A673 (cell line): ENCODE measurements around the gene TMEM178B. TPM values are rescaled to one million over a fixed set of nuclear protein-coding genes. Genes with fewer than 3 reads are reported as not detected.

Experiments
- BruUV-seq: library from RNA; stranded (reverse); fragments of 400-500 nt; replicated peaks from 2 replicates; lab custom pipeline; 2021; lab: Mats Ljungman, UMichigan
- CTCF ChIA-PET: fragments of 300-600 bp; sonication (Branson Sonifier 250); formaldehyde crosslinking; loops from one replicate; lab custom pipeline; 2022; ENCODE audit warnings: antibody characterized with exemption; lab: Charles Lee
- POLR2A ChIA-PET: fragments of 300-600 bp; sonication (Branson Sonifier 250); formaldehyde crosslinking; loops from one replicate; lab custom pipeline; 2022; ENCODE audit warnings: antibody characterized with exemption; ENCODE audit not compliant: low non-redundant PET; lab: Charles Lee
- DNase-seq: peaks from one replicate; pipeline ENCODE4 v3.0.0-alpha.2; 2015; ENCODE audit warnings: low spot score
- H3K27ac ChIP-seq: fragments of 200-600 bp; sonication (generic); 2 replicates; pipeline ENCODE4 v1.5.1; 2016; ENCODE audit warnings: mixed run types, low read depth, mild to moderate bottlenecking, mixed read lengths, antibody characterized with exemption, low read length; ENCODE audit not compliant: poor library complexity, severe bottlenecking
- H3K27me3 ChIP-seq: fragments of 200-600 bp; sonication (generic); replicated peaks from 2 replicates; pipeline ENCODE4 v1.6.1; 2017; ENCODE audit warnings: mixed run types, low read depth, mild to moderate bottlenecking, mixed read lengths, antibody characterized with exemption, low read length; ENCODE audit not compliant: insufficient read depth, poor library complexity
- H3K36me3 ChIP-seq: fragments of 200-600 bp; sonication (generic); 2 replicates; pipeline ENCODE4 v1.6.1; 2016; ENCODE audit warnings: mixed run types, mild to moderate bottlenecking, mixed read lengths, antibody characterized with exemption, low read length; ENCODE audit not compliant: insufficient read depth, poor library complexity, severe bottlenecking
- H3K4me1 ChIP-seq: fragments of 200-600 bp; sonication (generic); 2 replicates; pipeline ENCODE4 v1.6.1; 2017; ENCODE audit warnings: mixed run types, mild to moderate bottlenecking, mixed read lengths, antibody characterized with exemption, low read length; ENCODE audit not compliant: insufficient read depth, poor library complexity, severe bottlenecking
- H3K4me3 ChIP-seq: fragments of 200-600 bp; sonication (generic); 2 replicates; pipeline ENCODE4 v1.5.1; 2016; ENCODE audit warnings: low read depth, mixed run types, mild to moderate bottlenecking, mixed read lengths, low read length; ENCODE audit not compliant: poor library complexity, severe bottlenecking
- H3K9me3 ChIP-seq: fragments of 200-600 bp; sonication (generic); 2 replicates; pipeline ENCODE4 v1.6.1; 2016; ENCODE audit warnings: mixed run types, low read depth, mild to moderate bottlenecking, mixed read lengths, antibody characterized with exemption, low read length; ENCODE audit not compliant: poor library complexity, severe bottlenecking
- CTCF ChIP-seq: fragments of 300-800, 200-600 bp; sonication (generic); conservative IDR thresholded peaks from 2 replicates; pipeline ENCODE4 v1.5.1; 2017; ENCODE audit warnings: low read depth, mild to moderate bottlenecking, antibody characterized with exemption, low read length, moderate library complexity, mixed read lengths
- EZH2 ChIP-seq: fragments of 200-600 bp; sonication (generic); IDR thresholded peaks from 2 replicates; pipeline ENCODE4 v1.6.1; 2017; ENCODE audit warnings: borderline replicate concordance, low read depth, mild to moderate bottlenecking, mixed read lengths, antibody characterized with exemption, low read length; ENCODE audit not compliant: poor library complexity, severe bottlenecking
- intact Hi-C: fragments of 100-400 bp; cut with micrococcal nuclease; formaldehyde crosslinking; loops from one replicate; pipeline ENCODE4 v1.10.0; 2022; ENCODE audit not compliant: unreplicated experiment
- total RNA-seq: library from RNA; stranded (reverse); gene quantifications from 2 replicates; pipeline ENCODE4 v1.2.3, GENCODE V29; 2021

The TMEM178B gene
- total RNA-seq, 1 experiment from 2014 or later: 2.8 TPM

- DNase-seq: no peak
- BruUV-seq: no TSS peak
- Histone ChIP-seq H3K9me3 (no peaks in the 10 kb centered on the region), H3K4me1 (no peaks in the 10 kb centered on the region), H3K27ac (no peak overlapping the region), H3K4me3 (no peak overlapping the region), H3K36me3 (no peaks in the 10 kb centered on the region), H3K27me3 (no peaks in the 10 kb centered on the region)
- intact Hi-C loops: no loop called here
- ChIA-PET CTCF (no interaction called here), POLR2A (no interaction called here)
- TF ChIP-seq CTCF (no peak), EZH2 (no peak)
Measured at GRCh38 chr7:141466151-141466904, 392.5 kb downstream of the TMEM178B start.

GRCh38 chr7:141468341-141468740 is 394.5 kb downstream of the TMEM178B start:
- intact Hi-C loops: no loop called here
- no TSS peak for BruUV-seq
- Histone ChIP-seq H3K9me3 (no peaks in the 10 kb centered on the region), H3K27me3 (no peaks in the 10 kb centered on the region), H3K36me3 (no peaks in the 10 kb centered on the region), H3K27ac (no peak overlapping the region), H3K4me1 (no peaks in the 10 kb centered on the region), H3K4me3 (no peak overlapping the region)
- no peak for DNase-seq
- POLR2A ChIA-PET: no interaction called here
- CTCF ChIA-PET: no interaction called here
- no peak for TF ChIP-seq EZH2
- no peak for TF ChIP-seq CTCF

GRCh38 chr7:141475679-141476078 is 401.8 kb downstream of the TMEM178B start:
- Histone ChIP-seq H3K27me3 (no peaks in the 10 kb centered on the region), H3K36me3 (no peaks in the 10 kb centered on the region), H3K4me3 (no peak overlapping the region), H3K4me1 (no peaks in the 10 kb centered on the region), H3K27ac (no peak overlapping the region), H3K9me3 (no peaks in the 10 kb centered on the region)
- no TSS peak for BruUV-seq
- POLR2A ChIA-PET: no interaction called here
- CTCF ChIA-PET: no interaction called here
- no peak for TF ChIP-seq EZH2
- TF ChIP-seq CTCF: no peak
- intact Hi-C loops: no loop called here
- no peak for DNase-seq
